Coronary artery (tissue), 2 donors: ENCODE measurements around the gene LANCL3.

Source experiments
- DNase-seq: peaks from one replicate; pipeline ENCODE4 v3.0.0-alpha.2; 2017; ENCODE audit warnings: low spot score
- H3K27ac ChIP-seq, 2 donors: fragments of 200-600 bp; sonication (generic); one replicate each; pipeline ENCODE4 v1.5.1; 2016 to 2019
- H3K4me3 ChIP-seq: fragments of 200-600 bp; sonication (generic); 2 replicates; pipeline ENCODE4 v1.5.1; 2016; ENCODE audit warnings: mild to moderate bottlenecking, moderate library complexity
- TF ChIP-seq, protein P1 (sequence below): fragments of 200-600 bp; sonication (generic); IDR thresholded peaks from one replicate; pipeline ENCODE4 v1.5.1; 2019; ENCODE audit warnings: antibody characterized with exemption

Gene LANCL3

DNA sequence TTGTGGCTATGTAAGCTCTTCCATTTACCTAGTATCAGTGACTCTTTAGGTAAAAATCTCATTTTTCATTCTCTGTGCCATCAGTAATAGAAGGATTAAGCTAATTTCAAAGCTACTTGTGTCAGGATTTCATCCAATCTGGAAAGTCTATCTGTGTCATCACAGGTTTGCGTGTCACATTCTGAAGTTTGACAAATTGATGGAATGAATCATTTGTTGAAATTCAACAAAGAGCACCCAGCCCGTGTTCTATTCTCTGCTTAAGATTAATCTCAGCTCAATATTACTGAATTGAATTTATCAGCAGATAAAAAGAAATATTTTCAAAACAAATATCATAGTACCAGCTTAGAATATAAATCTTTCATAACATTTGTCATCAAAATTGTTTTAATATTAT, 35.8 kb downstream of the LANCL3 start:
- no peak for DNase-seq

GRCh38 chrX:37608156-37608555, 36.7 kb downstream of the LANCL3 start:
- Histone ChIP-seq H3K4me3 (no peak overlapping the region), H3K27ac (no peak overlapping the region)
- no peak for DNase-seq
- TF ChIP-seq, protein P1, sequence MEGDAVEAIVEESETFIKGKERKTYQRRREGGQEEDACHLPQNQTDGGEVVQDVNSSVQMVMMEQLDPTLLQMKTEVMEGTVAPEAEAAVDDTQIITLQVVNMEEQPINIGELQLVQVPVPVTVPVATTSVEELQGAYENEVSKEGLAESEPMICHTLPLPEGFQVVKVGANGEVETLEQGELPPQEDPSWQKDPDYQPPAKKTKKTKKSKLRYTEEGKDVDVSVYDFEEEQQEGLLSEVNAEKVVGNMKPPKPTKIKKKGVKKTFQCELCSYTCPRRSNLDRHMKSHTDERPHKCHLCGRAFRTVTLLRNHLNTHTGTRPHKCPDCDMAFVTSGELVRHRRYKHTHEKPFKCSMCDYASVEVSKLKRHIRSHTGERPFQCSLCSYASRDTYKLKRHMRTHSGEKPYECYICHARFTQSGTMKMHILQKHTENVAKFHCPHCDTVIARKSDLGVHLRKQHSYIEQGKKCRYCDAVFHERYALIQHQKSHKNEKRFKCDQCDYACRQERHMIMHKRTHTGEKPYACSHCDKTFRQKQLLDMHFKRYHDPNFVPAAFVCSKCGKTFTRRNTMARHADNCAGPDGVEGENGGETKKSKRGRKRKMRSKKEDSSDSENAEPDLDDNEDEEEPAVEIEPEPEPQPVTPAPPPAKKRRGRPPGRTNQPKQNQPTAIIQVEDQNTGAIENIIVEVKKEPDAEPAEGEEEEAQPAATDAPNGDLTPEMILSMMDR: no peak

More for the DNA sequence above, 35.8 kb downstream of the LANCL3 start:
- Histone ChIP-seq H3K4me3 (no peak overlapping the region), H3K27ac (no peak overlapping the region)
- TF ChIP-seq, protein P1: no peak

DNA sequence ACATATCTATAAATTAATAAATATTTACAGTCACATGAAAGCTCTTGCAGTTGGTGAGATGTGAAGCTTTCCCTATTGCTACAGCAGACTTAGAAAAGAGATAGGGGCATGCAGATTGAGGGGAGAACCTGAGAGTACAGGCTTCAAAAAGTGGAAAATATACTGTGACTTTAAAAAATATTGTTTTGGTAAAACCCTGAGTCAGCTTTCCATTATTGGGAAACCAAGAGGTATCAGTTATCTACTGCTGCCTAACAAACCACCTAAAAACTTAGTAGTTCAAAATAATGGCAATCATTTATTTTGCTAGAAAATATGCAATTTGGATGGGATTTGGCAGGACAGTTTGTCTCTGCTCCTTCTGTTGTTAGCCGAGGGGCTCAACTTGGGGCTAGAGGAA, 38.3 kb downstream of the LANCL3 start:
- H3K4me3 ChIP-seq: no peak overlapping the region
- no peak overlapping the region for H3K27ac ChIP-seq
- TF ChIP-seq, protein P1: no peak
- no peak for DNase-seq

DNA sequence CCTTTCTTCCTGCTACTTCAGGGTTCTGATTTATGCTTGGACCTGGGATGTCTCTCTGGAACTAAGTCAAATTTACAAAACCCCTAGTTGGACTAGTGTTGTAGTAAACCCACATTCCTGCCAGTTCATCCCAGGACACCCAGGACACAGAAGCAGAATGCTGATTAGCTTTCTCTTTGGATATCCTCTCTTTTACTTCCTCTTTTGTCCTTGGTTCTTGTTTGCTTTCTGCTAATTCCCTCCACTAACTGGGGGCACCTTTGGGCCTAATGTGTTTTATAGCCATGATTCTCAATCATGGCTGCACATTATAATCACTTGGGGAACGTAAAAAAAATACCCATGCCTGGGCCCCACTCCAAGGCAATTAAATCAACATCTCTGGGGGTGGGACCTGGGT, 42.5 kb downstream of the LANCL3 start:
- no peak for DNase-seq
- Histone ChIP-seq H3K27ac (no peak overlapping the region), H3K4me3 (no peak overlapping the region)
- TF ChIP-seq, protein P1: no peak

GRCh38 chrX:37627602-37628001, 56.1 kb downstream of the LANCL3 start:
- TF ChIP-seq, protein P1: no peak
- Histone ChIP-seq H3K27ac (no peak overlapping the region), H3K4me3 (no peak overlapping the region)
- no peak for DNase-seq

- no peak for DNase-seq
- H3K4me3 ChIP-seq: no peak overlapping the region
- no peak overlapping the region for H3K27ac ChIP-seq
- TF ChIP-seq, protein P1: no peak
Observed at GRCh38 chrX:37638047-37638446, 66.6 kb downstream of the LANCL3 start.

- no peak for DNase-seq
- Histone ChIP-seq H3K4me3 (no peak overlapping the region), H3K27ac (no peak overlapping the region)
- TF ChIP-seq, protein P1: no peak
Observed at GRCh38 chrX:37640142-37640541, 68.7 kb downstream of the LANCL3 start.
